K562 (cell line): Measurements from ENCODE around the gene TIAL1. TPM values are rescaled to one million over a fixed set of nuclear protein-coding genes. Genes with fewer than 3 reads are reported as not detected.

Experiments
- ATF4 ChIP-seq: fragments of 450-650 bp; formaldehyde crosslinking; IDR thresholded peaks from 2 replicates; pipeline ENCODE4 v1.4.0; 2022; ENCODE audit warnings: mild to moderate bottlenecking, moderate library complexity
- CHD4 ChIP-seq: fragments of 200-600 bp; sonication (generic); IDR thresholded peaks from 3 replicates; pipeline ENCODE4 v1.6.1; 2012; ENCODE audit warnings: low read depth, mild to moderate bottlenecking, mixed read lengths, low read length, inconsistent platforms; ENCODE audit not compliant: insufficient read depth, insufficient replicate concordance, poor library complexity, severe bottlenecking
- EP400 ChIP-seq: fragments of 450-650 bp; IDR thresholded peaks from 2 replicates; pipeline ENCODE4 v1.6.1; 2017; ENCODE audit warnings: antibody characterized with exemption, mild to moderate bottlenecking, moderate library complexity
- IRF9 ChIP-seq: fragments of 450-650 bp; IDR thresholded peaks from 2 replicates; pipeline ENCODE4 v1.6.1; 2016; ENCODE audit warnings: missing biosample characterization, missing genetic modification characterization
- NR2C2 ChIP-seq, 2 experiments: fragments of 200-800 bp in 1 of 2; sonication (Bioruptor generic) in 1 of 2; sonication (generic) in 1 of 2; formaldehyde crosslinking in 1 of 2; IDR thresholded peaks; 2 replicates each; pipeline versions ENCODE4 v1.6.1 to v1.8.0; 2016 to 2022; ENCODE audit warnings: mild to moderate bottlenecking in 1 of 2, missing compliant biosample characterization in 1 of 2, missing genetic modification characterization in 1 of 2, missing genetic modification reagents in 1 of 2
- POU5F1 ChIP-seq: fragments of 150-350 bp; IDR thresholded peaks from 2 replicates; pipeline ENCODE4 v1.6.1; 2014; ENCODE audit warnings: borderline replicate concordance, low read length, low read depth, mild to moderate bottlenecking; ENCODE audit not compliant: partially characterized antibody
- RBBP5 ChIP-seq: fragments of 200-600 bp; sonication (generic); IDR thresholded peaks from 2 replicates; pipeline ENCODE4 v1.6.1; 2012; ENCODE audit warnings: borderline replicate concordance, mild to moderate bottlenecking, low read length, control low read depth, inconsistent platforms; ENCODE audit not compliant: insufficient read depth, poor library complexity, severe bottlenecking
- RERE ChIP-seq: sonication (generic); formaldehyde crosslinking; IDR thresholded peaks from 2 replicates; pipeline ENCODE4 v1.8.0; 2023; ENCODE audit warnings: missing genetic modification reagents, mild to moderate bottlenecking, borderline replicate concordance
- SMC3 ChIP-seq: conservative IDR thresholded peaks from 2 replicates; pipeline ENCODE4 v1.6.1; 2011; ENCODE audit warnings: low read depth, low read length, improper control_type of control experiment; ENCODE audit not compliant: insufficient read depth
- TAF7 ChIP-seq: fragments of 450-650 bp; IDR thresholded peaks from 2 replicates; pipeline ENCODE4 v1.6.1; 2016; ENCODE audit warnings: missing genetic modification characterization, missing compliant biosample characterization
- ZBED1 ChIP-seq: IDR thresholded peaks from 2 replicates; pipeline ENCODE4 v1.6.1; 2014
- ZBTB5 ChIP-seq: fragments of 450-650 bp; IDR thresholded peaks from 2 replicates; pipeline ENCODE4 v1.6.1; 2017; ENCODE audit warnings: antibody characterized with exemption
- ZNF140 ChIP-seq: fragments of 250-450 bp; sonication (Bioruptor Pico); IDR thresholded peaks from 2 replicates; pipeline ENCODE4 v1.8.0; 2021; ENCODE audit warnings: moderate library complexity, mild to moderate bottlenecking, inconsistent platforms
- ZNF232 ChIP-seq: sonication (generic); formaldehyde crosslinking; IDR thresholded peaks from 2 replicates; pipeline ENCODE4 v1.8.0; 2022; ENCODE audit warnings: mild to moderate bottlenecking, missing genetic modification reagents
- ZNF778 ChIP-seq: fragments of 450-650 bp; formaldehyde crosslinking; IDR thresholded peaks from 2 replicates; pipeline ENCODE4 v1.4.0; 2020; ENCODE audit warnings: mild to moderate bottlenecking, moderate library complexity
- ZSCAN32 ChIP-seq: fragments of 450-650 bp; formaldehyde crosslinking; IDR thresholded peaks from 2 replicates; pipeline ENCODE4 v1.4.0; 2020; ENCODE audit warnings: mild to moderate bottlenecking, moderate library complexity
- polyA plus RNA-seq, 8 experiments: library from polyadenylated mRNA; depleted of rRNA in 4 of 8; stranded (reverse) in 5 of 8; unstranded in 3 of 8; fragments of >200 nt; fragmentation: Nextera tagmentation in 2 of 8; fragmentation: Illumina TruSeq in 1 of 8; extraction: Ambion mirVana in 2 of 8; extraction: Trizol in 1 of 8; gene quantifications; 2 replicates each; pipeline versions ENCODE4 v1.2.1 to v1.2.3, GENCODE V29; 2011 to 2014; ENCODE audit warnings: inconsistent platforms in 1 of 8, missing spikeins in 1 of 8
- total RNA-seq, 7 experiments: library from RNA; depleted of rRNA in 6 of 7; stranded (reverse); fragments of >200 nt in 6 of 7; fragmentation: Illumina TruSeq in 2 of 7; extraction: Trizol in 2 of 7; gene quantifications; 2 replicates each; pipeline versions ENCODE4 v1.2.1 to v1.2.3, GENCODE V29; 2011 to 2021; ENCODE audit warnings: low replicate concordance in 1 of 7

The TIAL1 gene
- total and polyA plus RNA-seq, 9 of the 15 experiments (the other 6 are each of a cell fraction or from before 2014, with no cell fraction given), result 22.5 to 126 (median 58.2) TPM

- TF ChIP-seq ZBTB5 (no peak), ZBED1 (no peak), IRF9 (tag) (no peak), EP400 (peak; percentile 38; the same call in 1 of the 2 replicates), RERE (no peak), ZNF778 (CRISPR knock-in tag) (no peak), TAF7 (tag) (0 out of 2 replicates have a peak, but pooled peaks have one; percentile 21), SMC3 (peak; percentile 54), CHD4 (no peak), ZNF140 (no peak), NR2C2 (CRISPR knock-in tag; IDR thresholded peaks at IDR 0.05) (no peak), NR2C2 (tag; IDR thresholded peaks at IDR 0.05) (peak; percentile 77), ZSCAN32 (CRISPR knock-in tag) (no peak), ZNF232 (CRISPR knock-in tag) (no peak), RBBP5 (no peak), ATF4 (no peak), POU5F1 (no peak)
Measured at GRCh38 chr10:119616882-119617570, 20.3 kb upstream of the TIAL1 start (continued).
